Adipocyte (in vitro differentiated cells): ENCODE data around the gene SLPI.

ENCODE experiments used
- DNase-seq: peaks from one replicate; pipeline ENCODE4 v3.0.0-alpha.2; 2015; ENCODE audit warnings: low read depth
- H3K27me3 ChIP-seq: replicated peaks from 2 replicates; pipeline ENCODE4 v1.7.0; 2013; ENCODE audit warnings: mild to moderate bottlenecking, low read length, moderate library complexity; ENCODE audit not compliant: control insufficient read depth, insufficient read depth
- H3K36me3 ChIP-seq: 2 replicates; pipeline ENCODE4 v1.7.0; 2013; ENCODE audit warnings: low read length, mild to moderate bottlenecking, moderate library complexity; ENCODE audit not compliant: control insufficient read depth, insufficient read depth, severe bottlenecking
- H3K4me1 ChIP-seq: 2 replicates; pipeline ENCODE4 v1.7.0; 2013; ENCODE audit warnings: mild to moderate bottlenecking, low read length, moderate library complexity; ENCODE audit not compliant: control insufficient read depth, insufficient read depth
- H3K4me3 ChIP-seq: 2 replicates; pipeline ENCODE4 v1.7.0; 2013; ENCODE audit warnings: mild to moderate bottlenecking, low read length, moderate library complexity
- H3K9ac ChIP-seq: 2 replicates; pipeline ENCODE4 v1.7.0; 2013; ENCODE audit warnings: mild to moderate bottlenecking, low read length, moderate library complexity
- H3K9me3 ChIP-seq: 2 replicates; pipeline ENCODE4 v1.7.0; 2013; ENCODE audit warnings: mild to moderate bottlenecking, low read length, moderate library complexity; ENCODE audit not compliant: control insufficient read depth

SLPI gene

DNA sequence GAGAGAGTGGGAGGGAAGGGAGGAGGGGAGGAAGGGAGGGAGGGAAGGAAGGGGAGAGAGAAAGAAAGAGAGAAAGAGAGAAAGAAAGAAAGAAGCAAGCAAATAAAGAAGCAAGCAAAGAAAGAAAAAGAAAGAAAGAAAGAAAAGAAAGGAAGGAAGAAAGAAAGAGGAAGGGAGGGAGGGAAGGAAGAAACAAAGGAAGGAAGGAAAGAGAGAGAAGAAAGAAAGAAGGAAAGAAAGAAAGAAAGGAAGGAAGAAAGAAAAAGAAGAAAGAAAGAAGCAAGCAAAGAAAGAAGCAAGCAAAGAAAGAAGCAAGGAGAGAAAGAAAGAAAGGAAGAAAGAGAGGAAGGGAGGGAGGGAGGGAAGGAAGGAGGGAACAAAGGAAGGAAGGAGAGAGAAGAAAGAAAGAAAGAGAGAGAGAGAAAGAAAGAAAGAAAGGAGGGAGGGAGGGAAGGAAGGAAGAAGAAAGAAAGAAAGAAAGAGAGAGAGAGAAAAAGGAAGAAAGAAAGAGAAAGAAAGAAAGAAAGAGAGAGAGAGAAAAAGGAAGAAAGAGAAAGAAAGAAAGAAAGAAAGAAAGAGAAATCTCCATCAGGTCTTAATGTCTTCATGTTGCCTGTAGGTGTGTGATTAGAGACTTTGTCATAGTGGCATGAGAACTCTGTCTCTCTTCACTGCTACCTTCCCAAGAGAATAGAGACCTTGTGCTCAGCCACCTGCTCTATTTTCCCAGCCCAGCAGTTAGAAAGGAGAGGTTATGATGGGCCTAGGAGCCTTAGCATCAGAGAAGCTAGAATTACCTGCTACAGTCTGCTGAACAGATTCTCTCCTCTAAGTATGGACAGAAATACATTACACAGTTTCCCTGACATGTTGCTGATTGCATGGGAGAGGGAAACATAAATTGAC is 42.5 kb downstream of the SLPI start:
- H3K4me1 ChIP-seq, result no peaks in the 10 kb centered on the region
- H3K36me3 ChIP-seq, result no peaks in the 10 kb centered on the region
- no peak overlapping the region for H3K4me3 ChIP-seq
- H3K9ac ChIP-seq, result no peak overlapping the region
- no peak for DNase-seq
- peaks cover 3% of the 10 kb centered on the region for H3K9me3 ChIP-seq
- peaks cover 16% of the 10 kb centered on the region for H3K27me3 ChIP-seq

DNA sequence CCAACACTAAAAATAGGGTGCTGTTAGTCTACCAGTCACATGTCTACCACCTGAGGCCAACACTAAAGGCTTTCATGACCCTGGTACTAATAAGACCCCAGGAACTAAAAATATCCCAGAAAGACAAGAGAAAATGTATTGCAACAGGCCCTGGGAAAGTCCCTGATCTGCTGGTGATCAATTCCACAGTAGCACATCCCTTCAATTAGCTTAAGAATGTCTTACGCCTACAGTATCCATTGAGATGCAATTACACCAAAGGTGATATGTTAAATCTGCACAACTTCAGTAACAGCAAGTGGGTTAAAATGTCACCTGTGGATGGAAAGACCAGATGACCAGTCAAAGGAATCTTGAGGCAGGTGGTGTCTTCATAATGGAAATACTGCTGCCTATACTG is 44.4 kb downstream of the SLPI start:
- H3K4me1 ChIP-seq, result no peaks in the 10 kb centered on the region

DNA sequence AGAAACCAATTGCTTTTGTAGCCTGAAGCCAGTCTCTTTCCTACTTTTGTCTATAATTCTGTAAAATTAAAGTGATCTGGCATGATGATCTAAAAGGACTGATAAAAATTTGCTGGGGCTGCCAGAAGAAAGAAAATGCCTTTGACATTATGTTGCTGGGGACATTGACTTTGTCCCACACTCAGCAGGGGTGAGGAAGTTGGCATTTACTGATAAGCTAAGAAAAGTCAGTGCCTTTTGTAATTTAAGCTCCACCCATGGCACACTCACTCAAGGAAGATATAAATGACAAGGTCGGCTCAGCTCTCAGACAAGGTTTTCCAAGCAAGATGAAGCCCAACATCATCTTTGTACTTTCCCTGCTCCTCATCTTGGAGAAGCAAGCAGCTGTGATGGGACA is 47.6 kb downstream of the SLPI start, which contains the start of gene SEMG1:
TSS of gene SEMG1 (plus strand) at position 309 of the 400 bp plus-strand sequence. CDS start at position 330, 21 bp downstream.
- H3K9ac ChIP-seq, result no peak within 1 kb of the TSS
- peaks cover 16% of the 10 kb centered on the region for H3K9me3 ChIP-seq
- no peaks in the 10 kb centered on the region for H3K36me3 ChIP-seq
- no peak within 1 kb of the TSS for H3K4me3 ChIP-seq
- peaks cover 28% of the 10 kb centered on the region for H3K27me3 ChIP-seq
- no peak for DNase-seq
- H3K4me1 ChIP-seq, result no peaks in the 10 kb centered on the region

More for the DNA sequence above, 44.4 kb downstream of the SLPI start:
- H3K9ac ChIP-seq, result no peak overlapping the region
- DNase-seq, result no peak
- peaks cover 28% of the 10 kb centered on the region for H3K27me3 ChIP-seq
- H3K36me3 ChIP-seq, result no peaks in the 10 kb centered on the region
- H3K9me3 ChIP-seq, result peaks cover 3% of the 10 kb centered on the region
- no peak overlapping the region for H3K4me3 ChIP-seq
